ENCODE data around the gene AMHR2.

- TF ChIP-seq, protein P1, sequence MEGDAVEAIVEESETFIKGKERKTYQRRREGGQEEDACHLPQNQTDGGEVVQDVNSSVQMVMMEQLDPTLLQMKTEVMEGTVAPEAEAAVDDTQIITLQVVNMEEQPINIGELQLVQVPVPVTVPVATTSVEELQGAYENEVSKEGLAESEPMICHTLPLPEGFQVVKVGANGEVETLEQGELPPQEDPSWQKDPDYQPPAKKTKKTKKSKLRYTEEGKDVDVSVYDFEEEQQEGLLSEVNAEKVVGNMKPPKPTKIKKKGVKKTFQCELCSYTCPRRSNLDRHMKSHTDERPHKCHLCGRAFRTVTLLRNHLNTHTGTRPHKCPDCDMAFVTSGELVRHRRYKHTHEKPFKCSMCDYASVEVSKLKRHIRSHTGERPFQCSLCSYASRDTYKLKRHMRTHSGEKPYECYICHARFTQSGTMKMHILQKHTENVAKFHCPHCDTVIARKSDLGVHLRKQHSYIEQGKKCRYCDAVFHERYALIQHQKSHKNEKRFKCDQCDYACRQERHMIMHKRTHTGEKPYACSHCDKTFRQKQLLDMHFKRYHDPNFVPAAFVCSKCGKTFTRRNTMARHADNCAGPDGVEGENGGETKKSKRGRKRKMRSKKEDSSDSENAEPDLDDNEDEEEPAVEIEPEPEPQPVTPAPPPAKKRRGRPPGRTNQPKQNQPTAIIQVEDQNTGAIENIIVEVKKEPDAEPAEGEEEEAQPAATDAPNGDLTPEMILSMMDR (IDR thresholded peaks at IDR 0.05; ENCODE audit: low read depth, low read length) = no peak
- TF ChIP-seq EZH2phosphoT487 (IDR thresholded peaks at IDR 0.05; ENCODE audit: low read depth) = no peak
Observed at GRCh38 chr12:53465679-53466078, 42.0 kb downstream of the AMHR2 start.

Data from OCI-LY3 (cell line).